Measurements from ENCODE around the gene TMEM247. TPM values are rescaled to one million over a fixed set of nuclear protein-coding genes. Genes with fewer than 3 reads are reported as not detected.

Gene TMEM247
- total and polyA plus RNA-seq, 10 of the 15 experiments (the other 5 are each of a cell fraction or from before 2014, with no cell fraction given), result not detected

- no peak overlapping the region for H3K4me2 ChIP-seq (ENCODE audit: control insufficient read depth, insufficient read depth)
- H3K9me3 ChIP-seq (replicated peaks; ENCODE audit: control insufficient read depth, insufficient read depth, low read length), result peaks cover 2% of the 10 kb centered on the region; the same call in 2 of the 3 replicates
- BruUV-seq (replicated peaks), result no TSS peak
- no peaks in the 10 kb centered on the region for H3K36me3 ChIP-seq (ENCODE audit: control insufficient read depth in 2 of 2, insufficient read depth in 2 of 2, low read length in 1 of 2)
- H3K27me3 ChIP-seq (replicated peaks in 1 of 2; ENCODE audit: control insufficient read depth in 2 of 2, insufficient read depth in 2 of 2, low read length in 1 of 2), result no peaks in the 10 kb centered on the region
- no peak overlapping the region for H3K27ac ChIP-seq (ENCODE audit: control insufficient read depth, insufficient read depth)
- H3K4me3 ChIP-seq, result no peak overlapping the region
- H2AFZ ChIP-seq (ENCODE audit: control insufficient read depth, low read depth, low read length), result no peak overlapping the region
- intact Hi-C loops (cut with micrococcal nuclease; ENCODE audit: unreplicated experiment) (no loop called here), in situ Hi-C loops (cut with MboI) (no loop called here)
- ChIA-PET CTCF (no interaction called here), POLR2A (no interaction called here), RAD21 (ENCODE audit: unreplicated experiment) (interaction anchor here (0.6 kb wide), 1 partner anchor 131 kb away, joined by 3 read pairs; no protein-coding TSS in a partner anchor), SMC1A (ENCODE audit: uncharacterized antibody, unreplicated experiment) (interaction anchor here (0.6 to 2.1 kb wide), 4 partner anchors 9 to 38 kb away, joined by 3 to 4 read pairs (median 4); no protein-coding TSS in a partner anchor)
- DNase-seq (ENCODE audit: low read depth, low spot score), result no peak
- 0 out of 2 replicates have a peak, but pooled peaks cover 4% of the 10 kb centered on the region for H3K4me1 ChIP-seq (ENCODE audit: control insufficient read depth, insufficient read depth, low read length)
- no peak for ATAC-seq
- H3K79me2 ChIP-seq (ENCODE audit: control insufficient read depth, insufficient read depth, low read length), result no peaks in the 10 kb centered on the region
- TF ChIP-seq ETV6 (conservative IDR thresholded peaks at IDR 0.05 in 1 of 2, IDR thresholded peaks at IDR 0.05 in 1 of 2; ENCODE audit: borderline replicate concordance in 1 of 2, low read depth in 1 of 2) (no peak), ZBTB4 (CRISPR knock-in tag; IDR thresholded peaks at IDR 0.05) (no peak), EED (IDR thresholded peaks at IDR 0.05; ENCODE audit: low read depth) (no peak)
- H4K20me1 ChIP-seq (ENCODE audit: control insufficient read depth, insufficient read depth), result no peaks in the 10 kb centered on the region
- H3K9ac ChIP-seq (ENCODE audit: control insufficient read depth, insufficient read depth, low read length), result no peak overlapping the region
- no peak for FAIRE-seq
- WGBS (ENCODE audit: insufficient coverage, insufficient replicate concordance, low lambda C conversion rate, missing lambda C conversion rate), result 69% methylated on average over 7 of the region's 7 CpGs
These were observed 39.5 kb downstream of the TMEM247 start for GRCh38 chr2:46518861-46519260.

Measured in GM12878 (cell line).